ENCODE results near the gene SUFU. TPM values are rescaled to one million over a fixed set of nuclear protein-coding genes. Genes with fewer than 3 reads are reported as not detected.

SUFU gene
- total and polyA plus RNA-seq, 2 of the 13 experiments (the other 11 are each of a cell fraction or from before 2014, with no cell fraction given) = 2.9 to 5.5 TPM

DNA sequence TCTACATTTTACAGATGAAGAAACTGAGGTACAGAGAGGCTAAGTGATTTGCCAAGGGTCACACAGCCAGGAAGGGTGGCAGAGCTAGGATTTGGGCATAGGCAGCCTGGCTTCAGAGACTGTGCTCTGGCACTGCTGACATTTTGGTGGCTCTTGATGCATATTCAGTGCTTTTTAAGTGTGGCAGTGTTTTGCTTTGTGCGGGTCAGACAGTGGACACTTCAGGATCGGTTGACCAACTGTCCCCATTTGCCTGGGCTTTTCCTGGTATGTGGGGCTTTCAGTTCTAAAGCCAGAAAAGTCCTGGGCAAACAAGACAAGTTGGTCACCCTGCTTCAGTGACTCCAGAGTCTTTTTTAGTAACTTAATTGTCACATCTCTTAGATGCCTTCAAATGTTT lies 35.0 kb downstream of the SUFU start:
- Histone ChIP-seq H3K4me3 (replicated peaks in 1 of 3; ENCODE audit: insufficient read depth in 1 of 3, low read depth in 2 of 3, low read length in 3 of 3) (no peak overlapping the region), H3K9ac (ENCODE audit: insufficient read depth, low read depth, low read length) (no peak overlapping the region), H2AFZ (ENCODE audit: low read length) (no peak overlapping the region), H3K4me2 (ENCODE audit: low read depth, low read length) (no peak overlapping the region), H3K36me3 (replicated peaks in 1 of 2; ENCODE audit: control insufficient read depth in 1 of 2, insufficient read depth in 2 of 2, low read length in 2 of 2) (peaks cover 0 to 2% of the 10 kb centered on the region in 2 experiments; a peak in 1 of 5 replicates), H3K4me1 (ENCODE audit: insufficient read depth, low read length) (peaks cover 11% of the 10 kb centered on the region), H3K27me3 (ENCODE audit: control insufficient read depth in 1 of 2, insufficient read depth in 2 of 2, low read length in 2 of 2) (no peaks in the 10 kb centered on the region), H3K79me2 (ENCODE audit: insufficient read depth, low read length) (no peaks in the 10 kb centered on the region), H3K9me3 (ENCODE audit: low read length) (no peaks in the 10 kb centered on the region), H4K20me1 (ENCODE audit: insufficient read depth, low read length) (no peaks in the 10 kb centered on the region), H3K27ac (ENCODE audit: extremely low read length, insufficient read depth, low read length) (no peak overlapping the region)
- TF ChIP-seq ZNF768 (CRISPR knock-in tag; IDR thresholded peaks at IDR 0.05) = peak; percentile 45; the same call in 1 of the 2 replicates
- TF ChIP-seq, protein P1, sequence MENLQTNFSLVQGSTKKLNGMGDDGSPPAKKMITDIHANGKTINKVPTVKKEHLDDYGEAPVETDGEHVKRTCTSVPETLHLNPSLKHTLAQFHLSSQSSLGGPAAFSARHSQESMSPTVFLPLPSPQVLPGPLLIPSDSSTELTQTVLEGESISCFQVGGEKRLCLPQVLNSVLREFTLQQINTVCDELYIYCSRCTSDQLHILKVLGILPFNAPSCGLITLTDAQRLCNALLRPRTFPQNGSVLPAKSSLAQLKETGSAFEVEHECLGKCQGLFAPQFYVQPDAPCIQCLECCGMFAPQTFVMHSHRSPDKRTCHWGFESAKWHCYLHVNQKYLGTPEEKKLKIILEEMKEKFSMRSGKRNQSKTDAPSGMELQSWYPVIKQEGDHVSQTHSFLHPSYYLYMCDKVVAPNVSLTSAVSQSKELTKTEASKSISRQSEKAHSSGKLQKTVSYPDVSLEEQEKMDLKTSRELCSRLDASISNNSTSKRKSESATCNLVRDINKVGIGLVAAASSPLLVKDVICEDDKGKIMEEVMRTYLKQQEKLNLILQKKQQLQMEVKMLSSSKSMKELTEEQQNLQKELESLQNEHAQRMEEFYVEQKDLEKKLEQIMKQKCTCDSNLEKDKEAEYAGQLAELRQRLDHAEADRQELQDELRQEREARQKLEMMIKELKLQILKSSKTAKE (CRISPR knock-in tag; IDR thresholded peaks at IDR 0.05; ENCODE audit: borderline replicate concordance) = no peak
- 92% methylated on average over 2 of the region's 2 CpGs for WGBS (ENCODE audit: low lambda C conversion rate)
- ATAC-seq (no peak), DNase-seq (ENCODE audit: low spot score) (no peak), FAIRE-seq (no peak)
- ChIA-PET POLR2A (no interaction called here), CTCF (ENCODE audit: low intra/inter-chr PET ratio, low total read pairs) (no interaction called here)
- BruUV-seq (replicated peaks) = no TSS peak
- intact Hi-C loops (cut with micrococcal nuclease; ENCODE audit: unreplicated experiment) (no loop called here), in situ Hi-C loops (cut with HindIII; ENCODE audit: extremely low pct_ligation_motif_present, low pct_unique_long_range_greater_than_20kb) (no loop called here)

DNA sequence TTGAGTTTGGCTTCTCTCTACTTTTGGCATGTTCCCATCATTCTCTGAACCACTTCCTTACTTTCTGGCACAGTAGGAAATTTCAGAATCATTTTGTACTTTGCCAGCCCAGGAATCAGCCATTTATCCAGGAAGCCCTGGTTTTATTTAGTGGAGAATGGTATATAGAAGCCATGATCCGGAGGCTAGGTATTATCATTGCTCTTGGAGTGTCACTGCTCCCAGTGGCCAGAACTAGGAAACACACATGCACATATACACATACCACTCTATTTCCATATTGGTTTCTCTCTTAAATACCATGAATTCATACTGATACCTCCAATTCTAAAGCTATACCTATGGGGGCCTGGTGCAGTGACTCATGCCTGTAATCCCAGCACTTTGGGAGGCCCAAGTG lies 36.3 kb downstream of the SUFU start:
- DNase-seq (ENCODE audit: low spot score) (peak; percentile 30), ATAC-seq (peak; percentile 92), FAIRE-seq (peak; percentile 49)
- TF ChIP-seq ZNF605 (CRISPR knock-in tag; IDR thresholded peaks at IDR 0.05) (peak; percentile 48; the same call in 1 of the 2 replicates), PAF1 (CRISPR knock-in tag; IDR thresholded peaks at IDR 0.05) (no peak), STAG1 (CRISPR knock-in tag; IDR thresholded peaks at IDR 0.05) (peak; percentile 18; the same call in 1 of the 2 replicates)
- H3K27ac ChIP-seq (ENCODE audit: extremely low read length, insufficient read depth, low read length) = no peak overlapping the region
- ChIA-PET CTCF (ENCODE audit: low intra/inter-chr PET ratio, low total read pairs) (no interaction called here), POLR2A (no interaction called here)
- intact Hi-C loops (cut with micrococcal nuclease; ENCODE audit: unreplicated experiment) = no loop called here
- in situ Hi-C loops (cut with HindIII; ENCODE audit: extremely low pct_ligation_motif_present, low pct_unique_long_range_greater_than_20kb) = no loop called here
- H3K4me2 ChIP-seq (ENCODE audit: low read depth, low read length) = no peak overlapping the region
- no peaks in the 10 kb centered on the region for H3K9me3 ChIP-seq (ENCODE audit: low read length)
- no peak overlapping the region for H3K9ac ChIP-seq (ENCODE audit: insufficient read depth, low read depth, low read length)
- WGBS (ENCODE audit: low lambda C conversion rate) = 89% methylated on average over 1 of the region's 1 CpG
- H3K4me3 ChIP-seq (replicated peaks in 1 of 3; ENCODE audit: insufficient read depth in 1 of 3, low read depth in 2 of 3, low read length in 3 of 3) = no peak overlapping the region
- H3K4me1 ChIP-seq (ENCODE audit: insufficient read depth, low read length) = peaks cover 11% of the 10 kb centered on the region
- no peaks in the 10 kb centered on the region for H3K36me3 ChIP-seq (replicated peaks in 1 of 2; ENCODE audit: control insufficient read depth in 1 of 2, insufficient read depth in 2 of 2, low read length in 2 of 2)
- H3K27me3 ChIP-seq (ENCODE audit: control insufficient read depth in 1 of 2, insufficient read depth in 2 of 2, low read length in 2 of 2) = no peaks in the 10 kb centered on the region
- no peaks in the 10 kb centered on the region for H4K20me1 ChIP-seq (ENCODE audit: insufficient read depth, low read length)
- no peaks in the 10 kb centered on the region for H3K79me2 ChIP-seq (ENCODE audit: insufficient read depth, low read length)
- H2AFZ ChIP-seq (ENCODE audit: low read length) = no peak overlapping the region
- BruUV-seq (replicated peaks) = no TSS peak

Data from HepG2 (cell line).